Lung (tissue), 12 donors: ENCODE results near the gene FLNB. TPM values are rescaled to one million over a fixed set of nuclear protein-coding genes. Genes with fewer than 3 reads are reported as not detected.
A peak's percentile ranks its signal among the peaks of the same experiment; 100 is the strongest.

Source experiments
- ATAC-seq: fragments of 200-7000 bp; cut with Tn5 transposase; one replicate; pipeline ENCODE4 v1.9.1; 2020; ENCODE audit warnings: moderate number of reproducible peaks; ENCODE audit not compliant: insufficient read depth, low FRiP score
- DNase-seq, 3 donors: peaks; one replicate each; pipeline ENCODE4 v3.0.0-alpha.2; 2013 to 2017
- H3K27ac ChIP-seq, 2 donors: one replicate each; pipeline ENCODE4 v1.5.1; 2013; ENCODE audit warnings: mild to moderate bottlenecking in 2 of 2, moderate library complexity in 2 of 2, control low read depth in 1 of 2, inconsistent platforms in 1 of 2, low read depth in 1 of 2, low read length in 1 of 2
- H3K27me3 ChIP-seq, 3 donors: one replicate each; pipeline ENCODE4 v1.5.1; 2013; ENCODE audit warnings: low read length in 2 of 3; ENCODE audit not compliant: control insufficient read depth in 3 of 3, insufficient read depth in 3 of 3
- H3K36me3 ChIP-seq, 4 donors: one replicate each; pipeline ENCODE4 v1.5.1; 2013; ENCODE audit warnings: low read length in 4 of 4, mild to moderate bottlenecking in 1 of 4, moderate library complexity in 1 of 4; ENCODE audit not compliant: control insufficient read depth in 4 of 4, insufficient read depth in 4 of 4
- H3K4me1 ChIP-seq, 5 donors: one replicate each; pipeline ENCODE4 v1.5.1; 2013; ENCODE audit warnings: low read length in 5 of 5, mild to moderate bottlenecking in 2 of 5, moderate library complexity in 1 of 5; ENCODE audit not compliant: control insufficient read depth in 5 of 5, insufficient read depth in 5 of 5
- H3K4me3 ChIP-seq: one replicate; pipeline ENCODE4 v1.5.1; 2013; ENCODE audit warnings: mild to moderate bottlenecking, control low read depth, moderate library complexity
- H3K9ac ChIP-seq, 2 donors: one replicate each; pipeline ENCODE4 v1.5.1; 2013; ENCODE audit warnings: low read length in 2 of 2, control low read depth in 1 of 2; ENCODE audit not compliant: insufficient read depth in 1 of 2
- H3K9me3 ChIP-seq, 4 donors: one replicate each; pipeline ENCODE4 v1.5.1; 2013; ENCODE audit warnings: low read length in 3 of 4, mild to moderate bottlenecking in 1 of 4, moderate library complexity in 1 of 4; ENCODE audit not compliant: control insufficient read depth in 4 of 4, insufficient read depth in 3 of 4
- WGBS, 2 donors: extraction: QIAGEN DNeasy Blood & Tissue Kit; methylation state at CpG; one replicate each; pipeline ENCODE4 v1.1.7; 2013; 5-methylcytosine and 5-hydroxymethylcytosine counted together
- polyA plus RNA-seq, 2 donors: library from polyadenylated mRNA; stranded (reverse); fragments of 200-250 nt; gene quantifications; one replicate each; pipeline ENCODE4 v1.2.1, GENCODE V29; 2013
- total RNA-seq, 2 donors: library from RNA; depleted of rRNA in 1 of 2; stranded (reverse); fragments of >200 nt in 1 of 2; gene quantifications; one replicate each; pipeline ENCODE4 v1.2.1, GENCODE V29; 2014 to 2021
- TF ChIP-seq, protein P1 (sequence below): IDR thresholded peaks from 2 replicates; pipeline ENCODE4 v1.5.1; 2012; ENCODE audit warnings: mild to moderate bottlenecking; ENCODE audit errors: control extremely low read depth, extremely low read depth
- donor health status: control.
- donor health status: control.
- donor health status: Bipolar disorder and iron deficiency.
- donor health status: healthy.
- donor health status: DM: yes; HTN: yes; CAD: no.

FLNB gene
- total and polyA plus RNA-seq, 4 donors = 32.4 to 122 (median 93.7) TPM

DNA sequence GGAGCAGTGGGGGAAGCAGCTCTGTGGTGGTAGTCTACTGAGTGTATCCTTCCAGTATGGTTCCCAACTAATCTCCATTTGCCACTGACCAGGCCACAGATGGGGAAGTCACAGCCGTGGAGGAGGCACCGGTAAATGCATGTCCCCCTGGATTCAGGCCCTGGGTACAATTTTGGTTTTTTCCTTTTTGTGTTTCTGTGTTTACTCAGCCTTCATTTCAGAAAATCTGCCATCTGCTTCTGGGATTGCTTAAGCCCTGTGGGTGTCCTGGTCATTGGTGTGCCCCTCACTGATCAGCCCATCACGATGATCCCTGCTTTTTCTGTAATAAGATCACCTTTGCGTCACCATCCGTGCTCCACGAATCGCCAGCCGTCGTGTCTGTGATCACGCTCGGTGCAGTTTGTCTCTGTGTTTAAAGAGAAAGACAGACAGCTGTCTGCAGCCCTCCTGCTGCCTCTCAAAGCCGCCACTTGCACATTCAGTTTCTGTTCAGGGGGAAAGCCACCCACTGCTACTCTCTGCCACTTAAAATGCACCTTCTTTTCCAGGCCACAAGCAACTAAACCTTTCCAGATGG, 133.6 kb downstream of the FLNB start:
- H3K36me3 ChIP-seq = peaks cover 16 to 46% (median 17%) of the 10 kb centered on the region in 4 donors
- H3K9me3 ChIP-seq = no peaks in the 10 kb centered on the region
- DNase-seq (no peak), ATAC-seq (no peak)
- TF ChIP-seq, protein P1, sequence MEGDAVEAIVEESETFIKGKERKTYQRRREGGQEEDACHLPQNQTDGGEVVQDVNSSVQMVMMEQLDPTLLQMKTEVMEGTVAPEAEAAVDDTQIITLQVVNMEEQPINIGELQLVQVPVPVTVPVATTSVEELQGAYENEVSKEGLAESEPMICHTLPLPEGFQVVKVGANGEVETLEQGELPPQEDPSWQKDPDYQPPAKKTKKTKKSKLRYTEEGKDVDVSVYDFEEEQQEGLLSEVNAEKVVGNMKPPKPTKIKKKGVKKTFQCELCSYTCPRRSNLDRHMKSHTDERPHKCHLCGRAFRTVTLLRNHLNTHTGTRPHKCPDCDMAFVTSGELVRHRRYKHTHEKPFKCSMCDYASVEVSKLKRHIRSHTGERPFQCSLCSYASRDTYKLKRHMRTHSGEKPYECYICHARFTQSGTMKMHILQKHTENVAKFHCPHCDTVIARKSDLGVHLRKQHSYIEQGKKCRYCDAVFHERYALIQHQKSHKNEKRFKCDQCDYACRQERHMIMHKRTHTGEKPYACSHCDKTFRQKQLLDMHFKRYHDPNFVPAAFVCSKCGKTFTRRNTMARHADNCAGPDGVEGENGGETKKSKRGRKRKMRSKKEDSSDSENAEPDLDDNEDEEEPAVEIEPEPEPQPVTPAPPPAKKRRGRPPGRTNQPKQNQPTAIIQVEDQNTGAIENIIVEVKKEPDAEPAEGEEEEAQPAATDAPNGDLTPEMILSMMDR = no peak
- 95 to 96% methylated on average over 12 of the region's 12 CpGs for WGBS, 2 donors
- peaks cover 0 to 15% (median 0%) of the 10 kb centered on the region in 5 donors for H3K4me1 ChIP-seq
- H3K27ac ChIP-seq = no peak overlapping the region
- H3K27me3 ChIP-seq = no peaks in the 10 kb centered on the region
- no peak overlapping the region for H3K9ac ChIP-seq
- H3K4me3 ChIP-seq = no peak overlapping the region

DNA sequence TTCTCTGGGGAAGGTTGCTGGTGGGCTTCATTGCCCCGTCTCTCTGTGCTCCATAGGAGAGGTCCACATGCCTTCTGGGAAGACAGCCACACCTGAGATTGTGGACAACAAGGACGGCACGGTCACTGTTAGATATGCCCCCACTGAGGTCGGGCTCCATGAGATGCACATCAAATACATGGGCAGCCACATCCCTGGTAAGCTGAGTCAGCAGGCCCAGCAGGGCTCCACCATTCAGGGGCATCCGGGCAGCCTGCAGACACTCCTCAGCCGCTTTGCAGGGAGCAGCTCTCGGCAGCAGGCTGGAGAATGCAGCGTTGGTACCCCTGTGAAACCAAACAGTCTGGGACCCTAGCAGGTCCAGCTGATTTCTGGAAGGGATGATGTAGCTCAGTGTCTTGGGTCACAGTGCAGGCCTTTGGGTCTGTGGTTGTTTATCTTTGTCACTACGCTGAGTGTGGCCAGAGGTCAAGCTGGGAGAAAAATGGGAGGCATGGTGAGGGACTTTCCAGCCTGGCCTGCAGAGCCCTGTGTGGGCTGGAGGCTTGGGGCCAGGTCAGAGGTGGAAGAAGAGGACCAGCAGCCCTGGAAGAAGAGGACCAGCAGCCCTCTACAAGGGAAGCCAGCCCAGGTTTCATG, 135.3 kb downstream of the FLNB start:
- Histone ChIP-seq H3K27me3 (no peaks in the 10 kb centered on the region), H3K9me3 (no peaks in the 10 kb centered on the region), H3K4me1 (peaks cover 0 to 15% (median 0%) of the 10 kb centered on the region in 5 donors), H3K4me3 (no peak overlapping the region), H3K9ac (no peak overlapping the region), H3K27ac (no peak overlapping the region), H3K36me3 (peaks cover 9 to 45% (median 13%) of the 10 kb centered on the region in 4 donors)
- DNase-seq = no peak
- TF ChIP-seq, protein P1 = no peak
- no peak for ATAC-seq
- 89 to 90% methylated on average over 9 of the region's 9 CpGs for WGBS, 2 donors

DNA sequence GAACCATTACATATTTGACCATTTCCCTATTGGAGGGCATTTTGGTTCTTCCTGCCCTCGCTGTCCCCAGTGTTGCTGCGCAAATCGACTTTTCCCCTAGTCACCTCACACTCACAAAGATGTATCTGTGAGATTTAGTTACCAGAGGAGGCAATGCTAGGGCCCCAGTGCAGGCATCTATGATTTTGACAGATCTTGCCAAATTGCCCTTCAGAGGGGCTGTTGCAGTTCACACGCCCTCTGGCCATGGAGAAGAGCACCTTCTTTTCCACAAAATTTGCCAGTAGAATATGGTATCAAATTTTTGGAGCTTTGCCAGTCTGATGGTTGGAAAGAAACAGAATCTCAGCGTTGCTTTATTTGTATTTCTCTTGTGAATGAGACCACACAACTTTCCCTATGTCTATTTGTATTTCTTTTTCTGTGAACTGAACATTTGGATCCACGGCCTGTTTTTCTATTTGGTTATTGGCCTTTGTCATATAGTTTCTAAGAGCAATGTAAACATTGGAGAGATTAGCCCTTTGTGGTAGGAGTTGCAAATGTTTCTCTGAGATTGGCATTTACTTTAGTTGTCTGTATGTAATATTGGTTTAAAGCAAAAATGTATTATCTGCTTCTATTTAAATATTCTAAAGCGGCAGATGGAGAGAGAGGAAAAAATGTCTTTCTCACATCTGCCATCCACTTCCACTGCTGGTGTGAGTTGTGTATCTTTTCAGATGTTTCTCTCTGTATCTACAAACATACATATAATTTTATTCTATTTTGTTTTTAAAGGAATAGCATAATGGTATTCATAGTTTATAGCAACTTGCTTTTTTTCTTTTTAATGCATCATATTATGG, 136.5 kb downstream of the FLNB start:
- no peak for ATAC-seq
- peak in 1 of 3 donors; percentile 28 for DNase-seq
- no peak overlapping the region for H3K9ac ChIP-seq
- no peaks in the 10 kb centered on the region for H3K27me3 ChIP-seq
- H3K27ac ChIP-seq = no peak overlapping the region
- 85 to 93% methylated on average over 7 of the region's 7 CpGs for WGBS, 2 donors
- H3K9me3 ChIP-seq = no peaks in the 10 kb centered on the region
- peaks cover 11 to 51% (median 17%) of the 10 kb centered on the region in 4 donors for H3K36me3 ChIP-seq
- H3K4me3 ChIP-seq = no peak overlapping the region
- TF ChIP-seq, protein P1 = no peak
- H3K4me1 ChIP-seq = peaks cover 0 to 10% (median 0%) of the 10 kb centered on the region in 5 donors
